CD14-positive monocyte (primary cell): Measurements from ENCODE around the gene SULT2A1. TPM values are rescaled to one million over a fixed set of nuclear protein-coding genes. Genes with fewer than 3 reads are reported as not detected.
"Not testable (repeated sequence)": the region's sequence is repeated elsewhere in the genome, so short reads cannot be mapped to it uniquely, and the experiment has no call there.

Experiments
- DNase-seq, 3 donors: peaks; one replicate each; pipeline ENCODE4 v3.0.0-alpha.2; 2011 to 2022
- H2AFZ ChIP-seq: 2 replicates; pipeline ENCODE4 v1.6.0; 2012; ENCODE audit warnings: mild to moderate bottlenecking, low read depth, low read length, inconsistent platforms; ENCODE audit not compliant: insufficient read depth, poor library complexity, severe bottlenecking
- H3K27ac ChIP-seq, 2 donors: 1 replicate in 1 of 2; 2 replicates in 1 of 2; pipeline ENCODE4 v1.5.1; 2012 to 2013; ENCODE audit warnings: low read length in 2 of 2, control low read depth in 1 of 2, inconsistent platforms in 1 of 2, low read depth in 1 of 2, mild to moderate bottlenecking in 1 of 2
- H3K27me3 ChIP-seq, 2 donors: one replicate each; pipeline versions ENCODE4 v1.6.0 to v1.6.1; 2011 to 2013; ENCODE audit warnings: low read length in 2 of 2; ENCODE audit not compliant: control insufficient read depth in 2 of 2, insufficient read depth in 2 of 2
- H3K36me3 ChIP-seq, 2 donors: replicated peaks in 1 of 2; 1 replicate in 1 of 2; 2 replicates in 1 of 2; pipeline versions ENCODE4 v1.5.1 to v1.6.1; 2012 to 2013; ENCODE audit warnings: low read length in 2 of 2, control low read depth in 1 of 2, inconsistent platforms in 1 of 2, mild to moderate bottlenecking in 1 of 2; ENCODE audit not compliant: insufficient read depth in 2 of 2, control insufficient read depth in 1 of 2
- H3K4me1 ChIP-seq, 2 donors: 1 replicate in 1 of 2; 2 replicates in 1 of 2; pipeline versions ENCODE4 v1.5.1 to v1.6.1; 2012 to 2013; ENCODE audit warnings: low read length in 2 of 2, control low read depth in 1 of 2, inconsistent platforms in 1 of 2, mild to moderate bottlenecking in 1 of 2, moderate library complexity in 1 of 2; ENCODE audit not compliant: insufficient read depth in 2 of 2, control insufficient read depth in 1 of 2
- H3K4me2 ChIP-seq: replicated peaks from 2 replicates; pipeline ENCODE3; 2012; ENCODE audit warnings: low read length, moderate library complexity, mild to moderate bottlenecking; ENCODE audit not compliant: poor library complexity, severe bottlenecking; ENCODE audit errors: extremely low read depth
- H3K4me3 ChIP-seq, 3 experiments: fragments of 200-600 bp in 1 of 3; sonication (generic) in 1 of 3; replicated peaks in 1 of 3; 1 replicate in 2 of 3; 2 replicates in 1 of 3; pipeline ENCODE4 v1.5.1; 2011 to 2013; ENCODE audit warnings: low read length in 3 of 3, mild to moderate bottlenecking in 3 of 3, control low read depth in 2 of 3, low read depth in 2 of 3, inconsistent platforms in 1 of 3, moderate library complexity in 1 of 3
- H3K79me2 ChIP-seq: 2 replicates; pipeline ENCODE4 v1.6.0; 2012; ENCODE audit warnings: mild to moderate bottlenecking, control low read depth, inconsistent platforms, low read length, moderate library complexity; ENCODE audit not compliant: insufficient read depth
- H3K9ac ChIP-seq: 2 replicates; pipeline ENCODE4 v1.6.0; 2017; ENCODE audit warnings: low read length, mild to moderate bottlenecking; ENCODE audit not compliant: insufficient read depth, poor library complexity, severe bottlenecking
- H3K9me3 ChIP-seq, 2 donors: replicated peaks in 1 of 2; 1 replicate in 1 of 2; 2 replicates in 1 of 2; pipeline versions ENCODE4 v1.5.1 to v1.6.1; 2012 to 2013; ENCODE audit warnings: low read length in 2 of 2, control low read depth in 1 of 2; ENCODE audit not compliant: control insufficient read depth in 1 of 2, insufficient read depth in 1 of 2
- H4K20me1 ChIP-seq: 2 replicates; pipeline ENCODE4 v1.6.0; 2012; ENCODE audit warnings: mild to moderate bottlenecking, low read length, control low read depth, moderate library complexity; ENCODE audit not compliant: insufficient read depth
- H3K27ac Mint-ChIP-seq, 7 donors: one replicate each; pipeline ENCODE4 v1.8.0; 2020; ENCODE audit warnings: mild to moderate bottlenecking in 7 of 7, mixed read lengths in 7 of 7, moderate library complexity in 6 of 7, inconsistent platforms in 2 of 7
- H3K27me3 Mint-ChIP-seq, 3 donors: one replicate each; pipeline ENCODE4 v1.8.0; 2021 to 2022; ENCODE audit warnings: low read depth in 3 of 3, mild to moderate bottlenecking in 3 of 3, mixed read lengths in 3 of 3, moderate library complexity in 3 of 3, inconsistent platforms in 1 of 3
- H3K36me3 Mint-ChIP-seq, 2 donors: one replicate each; pipeline ENCODE4 v1.8.0; 2020; ENCODE audit warnings: mixed read lengths in 2 of 2, inconsistent platforms in 1 of 2, mild to moderate bottlenecking in 1 of 2
- H3K4me1 Mint-ChIP-seq: one replicate; pipeline ENCODE4 v1.8.0; 2020; ENCODE audit warnings: mild to moderate bottlenecking, mixed read lengths
- H3K4me3 Mint-ChIP-seq, 2 donors: one replicate each; pipeline ENCODE4 v1.8.0; 2020; ENCODE audit warnings: mild to moderate bottlenecking in 2 of 2, mixed read lengths in 2 of 2, moderate library complexity in 1 of 2
- H3K9me3 Mint-ChIP-seq, 7 donors: one replicate each; pipeline ENCODE4 v1.8.0; 2020 to 2022; ENCODE audit warnings: mixed read lengths in 7 of 7, mild to moderate bottlenecking in 6 of 7, moderate library complexity in 6 of 7, inconsistent platforms in 2 of 7
- WGBS: methylation state at CpG from one replicate; pipeline ENCODE4 v1.1.5; 2013; ENCODE audit warnings: missing lambda C conversion rate; ENCODE audit not compliant: insufficient coverage; 5-methylcytosine and 5-hydroxymethylcytosine counted together
- intact Hi-C, 2 donors: fragments of 100-400 bp; cut with micrococcal nuclease; formaldehyde crosslinking; loops; one replicate each; pipeline versions ENCODE4 v1.15.0 to v1.15.1; 2023
- polyA plus RNA-seq, 3 donors: library from polyadenylated mRNA; depleted of rRNA in 1 of 3; unstranded in 2 of 3; stranded (reverse) in 1 of 3; fragments of 300-500 nt in 2 of 3; fragments of >200 nt in 1 of 3; fragmentation: Illumina TruSeq in 2 of 3; gene quantifications; 1 replicate in 2 of 3; 2 replicates in 1 of 3; pipeline ENCODE4 v1.2.3, GENCODE V29; 2012 to 2021
- TF ChIP-seq, protein P1 (sequence below): fragments of 200-600 bp; IDR thresholded peaks from one replicate; pipeline ENCODE4 v1.8.0; 2022; ENCODE audit warnings: antibody characterized with exemption, mild to moderate bottlenecking

The SULT2A1 gene
- polyA plus RNA-seq, 3 donors: not detected

DNA sequence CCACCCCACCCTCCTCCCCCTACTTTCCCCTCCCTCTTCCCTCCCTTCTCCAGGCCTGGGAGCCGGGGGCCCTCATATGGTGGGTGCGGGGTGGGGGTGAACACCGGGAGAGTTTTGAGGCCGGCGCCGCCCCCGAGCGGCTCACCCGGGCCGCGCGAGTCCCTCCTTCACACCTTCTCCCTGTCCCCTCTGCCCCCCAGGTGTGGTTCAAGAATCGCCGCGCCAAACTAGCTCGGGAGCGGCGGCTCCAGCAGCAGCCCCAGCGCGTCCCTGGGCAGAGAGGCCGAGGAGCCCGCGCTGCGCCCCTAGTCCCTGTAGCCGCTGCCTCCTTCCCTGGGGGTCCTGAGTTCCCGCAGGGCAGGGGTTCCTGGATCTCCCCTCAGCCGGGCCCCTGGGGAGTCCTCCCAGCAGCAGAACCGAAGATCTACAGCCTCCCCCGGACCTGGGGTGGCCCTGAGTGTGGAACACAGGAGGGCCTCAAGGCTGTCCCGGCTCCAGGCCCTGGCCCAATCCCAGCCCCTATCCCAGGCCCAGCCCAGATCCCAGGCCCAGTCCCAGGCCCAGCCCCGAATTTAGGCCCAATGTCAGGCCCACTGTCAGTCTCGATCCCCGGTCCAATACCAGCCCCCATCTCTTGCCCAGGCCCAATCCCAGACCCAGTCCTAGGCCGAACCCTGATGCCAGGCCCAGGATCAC is 25.4 kb downstream of the SULT2A1 start:
- no peak overlapping the region for H3K4me3 ChIP-seq
- WGBS: 78% methylated on average over 17 of the region's 34 CpGs
- no peak overlapping the region for H3K9ac ChIP-seq
- no peaks in the 10 kb centered on the region for H4K20me1 ChIP-seq
- no peak overlapping the region for H3K27ac ChIP-seq
- Mint-ChIP-seq H3K4me1 (peaks cover 2% of the 10 kb centered on the region), H3K36me3 (no peaks in the 10 kb centered on the region), H3K4me3 (no peak overlapping the region), H3K27ac (no peak overlapping the region), H3K9me3 (peaks cover 7 to 19% (median 12%) of the 10 kb centered on the region in 7 donors), H3K27me3 (peaks cover 20 to 31% (median 21%) of the 10 kb centered on the region in 3 donors)
- no peak for DNase-seq
- H2AFZ ChIP-seq: no peak overlapping the region
- no peak overlapping the region for H3K4me2 ChIP-seq
- peaks cover 0 to 11% of the 10 kb centered on the region in 2 donors for H3K9me3 ChIP-seq
- no peaks in the 10 kb centered on the region for H3K27me3 ChIP-seq
- H3K4me1 ChIP-seq: no peaks in the 10 kb centered on the region
- TF ChIP-seq, protein P1, sequence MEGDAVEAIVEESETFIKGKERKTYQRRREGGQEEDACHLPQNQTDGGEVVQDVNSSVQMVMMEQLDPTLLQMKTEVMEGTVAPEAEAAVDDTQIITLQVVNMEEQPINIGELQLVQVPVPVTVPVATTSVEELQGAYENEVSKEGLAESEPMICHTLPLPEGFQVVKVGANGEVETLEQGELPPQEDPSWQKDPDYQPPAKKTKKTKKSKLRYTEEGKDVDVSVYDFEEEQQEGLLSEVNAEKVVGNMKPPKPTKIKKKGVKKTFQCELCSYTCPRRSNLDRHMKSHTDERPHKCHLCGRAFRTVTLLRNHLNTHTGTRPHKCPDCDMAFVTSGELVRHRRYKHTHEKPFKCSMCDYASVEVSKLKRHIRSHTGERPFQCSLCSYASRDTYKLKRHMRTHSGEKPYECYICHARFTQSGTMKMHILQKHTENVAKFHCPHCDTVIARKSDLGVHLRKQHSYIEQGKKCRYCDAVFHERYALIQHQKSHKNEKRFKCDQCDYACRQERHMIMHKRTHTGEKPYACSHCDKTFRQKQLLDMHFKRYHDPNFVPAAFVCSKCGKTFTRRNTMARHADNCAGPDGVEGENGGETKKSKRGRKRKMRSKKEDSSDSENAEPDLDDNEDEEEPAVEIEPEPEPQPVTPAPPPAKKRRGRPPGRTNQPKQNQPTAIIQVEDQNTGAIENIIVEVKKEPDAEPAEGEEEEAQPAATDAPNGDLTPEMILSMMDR: no peak
- H3K79me2 ChIP-seq: no peaks in the 10 kb centered on the region
- intact Hi-C loops: no loop called here
- no peaks in the 10 kb centered on the region for H3K36me3 ChIP-seq

DNA sequence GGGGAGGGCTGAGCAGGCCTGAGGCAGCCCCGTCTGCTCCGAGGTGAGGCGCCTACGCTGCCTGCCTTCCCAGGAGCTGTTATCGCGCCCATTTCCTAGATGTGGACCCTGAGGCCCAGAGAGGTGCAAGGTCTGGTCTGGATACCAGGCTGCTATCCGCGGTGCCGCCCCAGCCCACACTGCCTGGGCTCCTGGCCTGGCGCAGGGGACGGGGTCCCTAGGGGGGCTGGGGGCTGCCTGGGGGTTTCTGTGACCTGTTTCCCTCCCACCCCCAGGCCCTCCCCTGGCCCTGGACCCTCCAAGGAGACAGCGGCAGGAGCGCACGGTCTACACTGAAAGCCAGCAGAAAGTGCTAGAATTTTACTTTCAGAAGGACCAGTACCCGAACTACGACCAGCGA is 26.3 kb downstream of the SULT2A1 start:
- intact Hi-C loops, H3K79me2 ChIP-seq: not testable (repeated sequence)

DNA sequence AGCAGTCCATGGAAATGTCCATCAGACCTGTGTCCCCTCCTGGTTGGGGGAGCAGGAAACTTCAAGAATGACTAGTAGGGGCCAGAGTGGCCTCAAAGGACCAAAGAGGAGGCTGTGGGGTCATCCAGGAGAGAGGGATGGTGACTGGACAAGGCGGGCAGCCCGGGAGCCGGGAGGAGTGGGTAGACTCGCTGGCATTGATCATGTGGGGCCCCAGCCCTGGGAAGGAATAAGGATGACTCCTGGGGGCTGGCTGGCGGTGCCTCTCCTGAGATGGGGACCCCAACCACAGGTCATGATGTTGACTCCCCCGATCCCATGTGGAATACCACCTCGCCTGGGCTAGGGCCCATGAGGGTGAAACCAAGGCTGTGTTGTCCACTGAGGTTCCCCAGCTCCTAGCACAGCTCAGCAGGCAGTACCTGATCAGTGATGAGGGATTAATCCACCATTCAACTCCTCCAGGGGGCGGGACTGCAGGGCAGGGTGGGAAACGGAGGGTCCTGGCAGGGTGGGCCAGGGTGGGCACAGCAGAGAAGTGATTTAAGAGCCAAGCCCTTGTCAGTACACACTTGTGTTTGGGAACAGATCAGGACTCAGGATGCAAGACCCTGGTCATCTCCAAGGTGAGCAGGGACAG is 27.3 kb downstream of the SULT2A1 start, which contains the start of gene TPRX2:
Gene TPRX2 (plus strand): TSS at position 590 of the 640 bp plus-strand sequence. CDS start 12 bp downstream, at position 602.
- H3K9ac ChIP-seq, H3K4me3 ChIP-seq, H3K4me1 Mint-ChIP-seq, H4K20me1 ChIP-seq, H3K36me3 Mint-ChIP-seq, intact Hi-C loops, DNase-seq, H3K27me3 ChIP-seq, H2AFZ ChIP-seq, H3K27ac ChIP-seq, H3K4me1 ChIP-seq, H3K4me2 ChIP-seq, H3K4me3 Mint-ChIP-seq, H3K79me2 ChIP-seq, H3K36me3 ChIP-seq: not testable (repeated sequence)
- H3K9me3 ChIP-seq: peaks cover 0 to 11% of the 10 kb centered on the region in 2 donors
- Mint-ChIP-seq H3K9me3 (peaks cover 7 to 19% (median 12%) of the 10 kb centered on the region in 7 donors), H3K27ac (peak within 1 kb of the TSS in 1 of 7 donors; percentile 8), H3K27me3 (peaks cover 22 to 34% (median 29%) of the 10 kb centered on the region in 3 donors)
- WGBS: 95% methylated on average over 7 of the region's 9 CpGs

More for the DNA sequence above, 26.3 kb downstream of the SULT2A1 start:
- H3K36me3 Mint-ChIP-seq, H3K4me1 Mint-ChIP-seq, H4K20me1 ChIP-seq, H3K4me3 Mint-ChIP-seq, H3K27ac Mint-ChIP-seq, H3K36me3 ChIP-seq, H3K4me2 ChIP-seq, H3K4me3 ChIP-seq, DNase-seq, H3K27me3 ChIP-seq, H3K9ac ChIP-seq, H2AFZ ChIP-seq, H3K4me1 ChIP-seq, H3K27ac ChIP-seq: not testable (repeated sequence)
- Mint-ChIP-seq H3K27me3 (peaks cover 22 to 31% (median 24%) of the 10 kb centered on the region in 3 donors), H3K9me3 (peaks cover 7 to 19% (median 12%) of the 10 kb centered on the region in 7 donors)
- WGBS: 100% methylated on average over 4 of the region's 17 CpGs
- peaks cover 0 to 11% of the 10 kb centered on the region in 2 donors for H3K9me3 ChIP-seq
